Endothelial cell of umbilical vein (primary cell): Measurements from ENCODE around the gene TPH1. TPM values are rescaled to one million over a fixed set of nuclear protein-coding genes. Genes with fewer than 3 reads are reported as not detected.

Experiments
- BruUV-seq: library from RNA; stranded (reverse); fragments of 400-500 nt; replicated peaks from 2 replicates; lab custom pipeline; 2021; lab: Mats Ljungman, UMichigan
- CTCF ChIA-PET: fragments of 300-600, 350-600 bp; sonication (Branson Sonifier 250); formaldehyde crosslinking; loops from one replicate; lab custom pipeline; 2021; ENCODE audit warnings: antibody characterized with exemption, inconsistent platforms; lab: Charles Lee
- POLR2A ChIA-PET: fragments of 300-600, 350-600 bp; sonication (Branson Sonifier 250); formaldehyde crosslinking; loops from one replicate; lab custom pipeline; 2021; ENCODE audit warnings: antibody characterized with exemption, inconsistent platforms; lab: Charles Lee
- DNase-seq: peaks from one replicate; pipeline ENCODE4 v3.0.0-alpha.2; 2011; ENCODE audit warnings: low read depth, low spot score
- FAIRE-seq: peaks from 2 replicates; lab custom pipeline; 2011; peaks lifted over from hg19 to GRCh38; lab: Jason Lieb, UNC
- H2AFZ ChIP-seq: 2 replicates; pipeline ENCODE4 v1.6.0; 2012; ENCODE audit warnings: low read depth, low read length, control low read depth, inconsistent platforms
- H3K27ac ChIP-seq: 2 replicates; pipeline ENCODE4 v1.5.1; 2011; ENCODE audit warnings: low read depth, mild to moderate bottlenecking, control low read depth, low read length, moderate library complexity; ENCODE audit not compliant: insufficient read depth
- H3K27me3 ChIP-seq, 2 experiments: 2 replicates each; pipeline versions ENCODE4 v1.6.0 to v1.6.1; 2011; ENCODE audit warnings: low read length in 2 of 2, mixed read lengths in 1 of 2; ENCODE audit not compliant: control insufficient read depth in 2 of 2, insufficient read depth in 2 of 2
- H3K36me3 ChIP-seq, 2 experiments: 2 replicates in 1 of 2; 3 replicates in 1 of 2; pipeline ENCODE4 v1.5.1; 2011; ENCODE audit warnings: low read length in 2 of 2, mild to moderate bottlenecking in 1 of 2, moderate library complexity in 1 of 2; ENCODE audit not compliant: control insufficient read depth in 2 of 2, insufficient read depth in 2 of 2; ENCODE audit errors: extremely low read depth in 1 of 2
- H3K4me1 ChIP-seq: 3 replicates; pipeline ENCODE4 v1.5.1; 2011; ENCODE audit warnings: mild to moderate bottlenecking, low read length; ENCODE audit not compliant: control insufficient read depth, insufficient read depth; ENCODE audit errors: extremely low read depth
- H3K4me2 ChIP-seq: 2 replicates; pipeline ENCODE4 v1.6.1; 2011; ENCODE audit warnings: low read length, control low read depth, mixed read lengths; ENCODE audit not compliant: insufficient read depth
- H3K4me3 ChIP-seq, 3 experiments: fragments of 200-600 bp in 1 of 3; sonication (generic), shearing (Covaris generic) in 1 of 3; replicated peaks in 1 of 3; 2 replicates each; pipeline ENCODE4 v1.5.1; 2011 to 2016; ENCODE audit warnings: control low read depth in 3 of 3, low read length in 3 of 3, mild to moderate bottlenecking in 2 of 3, inconsistent platforms in 1 of 3, low read depth in 1 of 3, moderate library complexity in 1 of 3; ENCODE audit not compliant: insufficient read depth in 1 of 3
- H3K79me2 ChIP-seq: 2 replicates; pipeline ENCODE4 v1.6.0; 2012; ENCODE audit warnings: low read length, inconsistent platforms; ENCODE audit not compliant: control insufficient read depth, insufficient read depth
- H3K9ac ChIP-seq: replicated peaks from 2 replicates; pipeline ENCODE3; 2011; ENCODE audit warnings: low read length, control low read depth; ENCODE audit not compliant: insufficient read depth; ENCODE audit errors: extremely low read depth
- H3K9me1 ChIP-seq: replicated peaks from 3 replicates; pipeline ENCODE4 v1.6.0; 2011; ENCODE audit warnings: mild to moderate bottlenecking, low read length; ENCODE audit not compliant: control insufficient read depth, insufficient read depth; ENCODE audit errors: extremely low read depth
- H3K9me3 ChIP-seq: replicated peaks from 2 replicates; pipeline ENCODE4 v1.5.1; 2012; ENCODE audit warnings: low read length, inconsistent platforms; ENCODE audit not compliant: control insufficient read depth, insufficient read depth
- H4K20me1 ChIP-seq: replicated peaks from 2 replicates; pipeline ENCODE3; 2011; ENCODE audit warnings: mild to moderate bottlenecking, low read length; ENCODE audit not compliant: control insufficient read depth, insufficient read depth; ENCODE audit errors: extremely low read depth
- CTCF ChIP-seq, 2 donors: IDR thresholded peaks; 1 replicate in 1 of 2; 2 replicates in 1 of 2; pipeline ENCODE4 v1.5.1; 2011; ENCODE audit warnings: low read length in 2 of 2, mild to moderate bottlenecking in 2 of 2, moderate library complexity in 2 of 2, control low read depth in 1 of 2, inconsistent platforms in 1 of 2, low read depth in 1 of 2; ENCODE audit not compliant: insufficient read depth in 1 of 2; ENCODE audit errors: extremely low read depth in 1 of 2
- EZH2 ChIP-seq: IDR thresholded peaks from 2 replicates; pipeline ENCODE4 v1.6.1; 2012; ENCODE audit warnings: borderline replicate concordance, low read depth, mild to moderate bottlenecking, moderate library complexity, low read length, inconsistent platforms; ENCODE audit not compliant: severe bottlenecking
- FOS ChIP-seq: IDR thresholded peaks from 2 replicates; pipeline ENCODE4 v1.6.1; 2011; ENCODE audit warnings: mild to moderate bottlenecking, low read length, moderate library complexity, borderline replicate concordance; ENCODE audit not compliant: insufficient read depth
- GATA2 ChIP-seq: IDR thresholded peaks from 2 replicates; pipeline ENCODE4 v1.7.0; 2011; ENCODE audit warnings: low read depth, mild to moderate bottlenecking, moderate library complexity, mixed read lengths, low read length; ENCODE audit not compliant: insufficient read length, insufficient read depth
- JUN ChIP-seq: IDR thresholded peaks from 2 replicates; pipeline ENCODE4 v1.6.1; 2011; ENCODE audit warnings: borderline replicate concordance, low read depth; ENCODE audit not compliant: insufficient read length, insufficient read depth
- MAX ChIP-seq: IDR thresholded peaks from 2 replicates; pipeline ENCODE4 v1.6.1; 2011; ENCODE audit not compliant: insufficient read depth, insufficient read length
- MYC ChIP-seq: IDR thresholded peaks from one replicate; pipeline ENCODE4 v1.6.1; 2011; ENCODE audit warnings: mild to moderate bottlenecking, low read depth, low read length
- POLR2A ChIP-seq: IDR thresholded peaks from 2 replicates; pipeline ENCODE4 v1.6.1; 2012; ENCODE audit warnings: low read depth, mild to moderate bottlenecking, control low read depth, low read length
- POLR2AphosphoS5 ChIP-seq: IDR thresholded peaks from 2 replicates; pipeline ENCODE4 v1.6.1; 2012; ENCODE audit warnings: low read depth, mild to moderate bottlenecking, control low read depth, low read length, moderate library complexity; ENCODE audit not compliant: insufficient read depth
- dilution Hi-C: fragments of 300-500 bp; cut with MboI; formaldehyde crosslinking; loops from one replicate; pipeline ENCODE4 v1.15.0; 2019; ENCODE audit warnings: low sequenced_read_pairs; ENCODE audit not compliant: extremely low pct_ligation_motif_present
- intact Hi-C: fragments of 100-400 bp; cut with micrococcal nuclease; formaldehyde crosslinking; loops from one replicate; pipeline ENCODE4 v1.10.0; 2022
- polyA plus RNA-seq, 4 experiments: library from polyadenylated mRNA; depleted of rRNA in 3 of 4; stranded (reverse) in 3 of 4; unstranded in 1 of 4; fragments of >200 nt; gene quantifications; 2 replicates each; pipeline versions ENCODE4 v1.2.1 to v1.2.3, GENCODE V29; 2011 to 2012; ENCODE audit warnings: missing spikeins in 1 of 4
- total RNA-seq: library from RNA; stranded (reverse); gene quantifications from 2 replicates; pipeline ENCODE4 v1.2.3, GENCODE V29; 2021

TPH1 gene
- total and polyA plus RNA-seq, 2 donors (not counting 3 experiments of a cell fraction or from before 2014, with no cell fraction given) = 0.07 TPM

GRCh38 chr11:18001191-18001590 is 44.9 kb downstream of the TPH1 start:
- no peak overlapping the region for H3K9ac ChIP-seq
- no peak overlapping the region for H3K27ac ChIP-seq
- CTCF ChIA-PET = interaction anchor here (1.2 to 2.2 kb wide), 3 partner anchors 15 to 203 kb away, joined by 3 to 9 read pairs (median 4); no protein-coding TSS in a partner anchor
- no peak overlapping the region for H3K4me3 ChIP-seq
- H3K27me3 ChIP-seq = no peaks in the 10 kb centered on the region
- FAIRE-seq = no peak
- TF ChIP-seq CTCF (IDR thresholded peaks at IDR 0.05; ENCODE audit: extremely low read depth in 1 of 2, insufficient read depth in 1 of 2, low read depth in 1 of 2, low read length in 2 of 2) (no peak), FOS (no peak), POLR2A (no peak), POLR2AphosphoS5 (no peak), MAX (no peak), JUN (no peak), MYC (no peak), GATA2 (no peak), EZH2 (no peak)
- no peak for DNase-seq
- POLR2A ChIA-PET = no interaction called here
- no peaks in the 10 kb centered on the region for H3K9me1 ChIP-seq
- dilution Hi-C loops = no loop called here
- no peak overlapping the region for H3K4me2 ChIP-seq
- H3K9me3 ChIP-seq = no peaks in the 10 kb centered on the region
- H3K36me3 ChIP-seq = no peaks in the 10 kb centered on the region
- H3K4me1 ChIP-seq = no peaks in the 10 kb centered on the region
- intact Hi-C loops = no loop called here
- no TSS peak for BruUV-seq
- H2AFZ ChIP-seq = no peak overlapping the region
- no peaks in the 10 kb centered on the region for H3K79me2 ChIP-seq
- no peaks in the 10 kb centered on the region for H4K20me1 ChIP-seq
